ENCODE results near the gene TRMT112.
A peak's percentile ranks its signal among the peaks of the same experiment; 100 is the strongest.

GRCh38 chr11:64341851-64342791, 24.8 kb upstream of the TRMT112 start:
- TF ChIP-seq USF1 (IDR thresholded peaks at IDR 0.05) (peak; percentile 38; the same call in 1 of the 2 replicates), TAF1 (IDR thresholded peaks at IDR 0.05; ENCODE audit: low read depth) (peak; percentile 35; the same call in 1 of the 2 replicates)
- TF ChIP-seq, protein P1, sequence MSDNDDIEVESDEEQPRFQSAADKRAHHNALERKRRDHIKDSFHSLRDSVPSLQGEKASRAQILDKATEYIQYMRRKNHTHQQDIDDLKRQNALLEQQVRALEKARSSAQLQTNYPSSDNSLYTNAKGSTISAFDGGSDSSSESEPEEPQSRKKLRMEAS (IDR thresholded peaks at IDR 0.05) = 0 out of 2 replicates have a peak, but pooled peaks have one; percentile 25
- TF ChIP-seq, protein P2, sequence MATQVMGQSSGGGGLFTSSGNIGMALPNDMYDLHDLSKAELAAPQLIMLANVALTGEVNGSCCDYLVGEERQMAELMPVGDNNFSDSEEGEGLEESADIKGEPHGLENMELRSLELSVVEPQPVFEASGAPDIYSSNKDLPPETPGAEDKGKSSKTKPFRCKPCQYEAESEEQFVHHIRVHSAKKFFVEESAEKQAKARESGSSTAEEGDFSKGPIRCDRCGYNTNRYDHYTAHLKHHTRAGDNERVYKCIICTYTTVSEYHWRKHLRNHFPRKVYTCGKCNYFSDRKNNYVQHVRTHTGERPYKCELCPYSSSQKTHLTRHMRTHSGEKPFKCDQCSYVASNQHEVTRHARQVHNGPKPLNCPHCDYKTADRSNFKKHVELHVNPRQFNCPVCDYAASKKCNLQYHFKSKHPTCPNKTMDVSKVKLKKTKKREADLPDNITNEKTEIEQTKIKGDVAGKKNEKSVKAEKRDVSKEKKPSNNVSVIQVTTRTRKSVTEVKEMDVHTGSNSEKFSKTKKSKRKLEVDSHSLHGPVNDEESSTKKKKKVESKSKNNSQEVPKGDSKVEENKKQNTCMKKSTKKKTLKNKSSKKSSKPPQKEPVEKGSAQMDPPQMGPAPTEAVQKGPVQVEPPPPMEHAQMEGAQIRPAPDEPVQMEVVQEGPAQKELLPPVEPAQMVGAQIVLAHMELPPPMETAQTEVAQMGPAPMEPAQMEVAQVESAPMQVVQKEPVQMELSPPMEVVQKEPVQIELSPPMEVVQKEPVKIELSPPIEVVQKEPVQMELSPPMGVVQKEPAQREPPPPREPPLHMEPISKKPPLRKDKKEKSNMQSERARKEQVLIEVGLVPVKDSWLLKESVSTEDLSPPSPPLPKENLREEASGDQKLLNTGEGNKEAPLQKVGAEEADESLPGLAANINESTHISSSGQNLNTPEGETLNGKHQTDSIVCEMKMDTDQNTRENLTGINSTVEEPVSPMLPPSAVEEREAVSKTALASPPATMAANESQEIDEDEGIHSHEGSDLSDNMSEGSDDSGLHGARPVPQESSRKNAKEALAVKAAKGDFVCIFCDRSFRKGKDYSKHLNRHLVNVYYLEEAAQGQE (IDR thresholded peaks at IDR 0.05; ENCODE audit: low read depth) = no peak

Measured in Ishikawa (cell line).